Ascending aorta (tissue), 2 donors: ENCODE results near the gene FOXP1. TPM values are rescaled to one million over a fixed set of nuclear protein-coding genes. Genes with fewer than 3 reads are reported as not detected.

ENCODE experiments used
- DNase-seq, 2 donors: peaks; one replicate each; pipeline ENCODE4 v3.0.0-alpha.2; 2019; ENCODE audit warnings: low spot score in 2 of 2
- H3K27ac ChIP-seq, 2 donors: fragments of 200-600 bp; sonication (generic); one replicate each; pipeline ENCODE4 v1.5.1; 2016 to 2017; ENCODE audit warnings: mild to moderate bottlenecking in 1 of 2
- H3K27me3 ChIP-seq: fragments of 200-600 bp; sonication (generic); one replicate; pipeline ENCODE4 v1.5.1; 2017
- H3K36me3 ChIP-seq, 2 donors: fragments of 200-600 bp; sonication (generic); one replicate each; pipeline ENCODE4 v1.5.1; 2016
- H3K4me1 ChIP-seq, 2 donors: fragments of 200-600 bp; sonication (generic); one replicate each; pipeline ENCODE4 v1.5.1; 2016 to 2017; ENCODE audit warnings: mild to moderate bottlenecking in 1 of 2
- H3K4me3 ChIP-seq, 2 donors: fragments of 200-600 bp; sonication (generic); one replicate each; pipeline ENCODE4 v1.5.1; 2016 to 2017; ENCODE audit warnings: mild to moderate bottlenecking in 1 of 2
- H3K9me3 ChIP-seq, 2 donors: fragments of 200-600 bp; sonication (generic); one replicate each; pipeline ENCODE4 v1.5.1; 2016
- intact Hi-C: fragments of 100-400 bp; cut with DNase I; formaldehyde crosslinking; loops from one replicate; pipeline ENCODE4 v1.15.1; 2023
- total RNA-seq: library from RNA; depleted of rRNA; stranded (reverse); fragments of >200 nt; gene quantifications from one replicate; pipeline ENCODE4 v1.1.0, GENCODE V29; 2016
- TF ChIP-seq, protein P1 (sequence below), 3 experiments: fragments of 200-600 bp in 2 of 3; fragments of 450-650 bp in 1 of 3; sonication (generic) in 2 of 3; IDR thresholded peaks; one replicate each; pipeline ENCODE4 v1.5.1; 2016 to 2019; ENCODE audit warnings: antibody characterized with exemption in 3 of 3, mild to moderate bottlenecking in 1 of 3, moderate library complexity in 1 of 3

The FOXP1 gene
- total RNA-seq, 1 donor from 2014 or later, result 171 TPM

DNA sequence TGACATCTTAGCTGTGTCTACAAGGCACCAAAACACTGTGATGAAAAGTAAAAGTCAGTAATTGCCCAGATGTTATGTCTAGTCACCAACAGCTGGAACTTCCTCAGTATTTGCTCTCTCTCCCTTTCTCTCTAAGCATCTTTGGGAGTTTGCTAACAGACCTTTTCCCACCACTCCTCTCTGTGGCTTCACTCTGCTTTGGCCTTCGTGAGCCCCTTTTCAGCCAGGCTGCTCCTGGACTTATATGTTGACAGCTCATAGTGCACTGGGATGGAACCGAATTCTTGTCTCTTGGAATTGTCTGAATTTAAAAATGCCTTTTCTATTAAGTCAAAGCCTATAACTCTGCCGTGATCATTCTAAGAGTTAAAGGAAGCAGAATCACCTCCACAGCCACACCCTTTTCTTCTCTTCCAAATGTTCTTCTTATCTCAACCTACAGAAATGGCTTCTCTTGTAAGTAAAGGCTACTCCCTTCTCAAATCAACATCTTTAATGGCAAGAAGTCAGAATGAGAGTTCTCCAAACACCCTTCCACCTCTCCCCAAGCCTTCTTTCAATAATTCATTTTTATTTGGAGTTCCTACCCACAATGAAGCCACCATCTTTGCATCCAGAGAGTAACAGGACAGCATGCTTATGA, 17.2 kb upstream of the FOXP1 start:
- Histone ChIP-seq H3K27me3 (no peaks in the 10 kb centered on the region), H3K4me3 (no peak overlapping the region), H3K9me3 (peaks cover 0 to under 1% of the 10 kb centered on the region in 2 donors), H3K4me1 (peaks cover 0 to 2% of the 10 kb centered on the region in 2 donors), H3K36me3 (no peaks in the 10 kb centered on the region), H3K27ac (no peak overlapping the region)
- TF ChIP-seq, protein P1, sequence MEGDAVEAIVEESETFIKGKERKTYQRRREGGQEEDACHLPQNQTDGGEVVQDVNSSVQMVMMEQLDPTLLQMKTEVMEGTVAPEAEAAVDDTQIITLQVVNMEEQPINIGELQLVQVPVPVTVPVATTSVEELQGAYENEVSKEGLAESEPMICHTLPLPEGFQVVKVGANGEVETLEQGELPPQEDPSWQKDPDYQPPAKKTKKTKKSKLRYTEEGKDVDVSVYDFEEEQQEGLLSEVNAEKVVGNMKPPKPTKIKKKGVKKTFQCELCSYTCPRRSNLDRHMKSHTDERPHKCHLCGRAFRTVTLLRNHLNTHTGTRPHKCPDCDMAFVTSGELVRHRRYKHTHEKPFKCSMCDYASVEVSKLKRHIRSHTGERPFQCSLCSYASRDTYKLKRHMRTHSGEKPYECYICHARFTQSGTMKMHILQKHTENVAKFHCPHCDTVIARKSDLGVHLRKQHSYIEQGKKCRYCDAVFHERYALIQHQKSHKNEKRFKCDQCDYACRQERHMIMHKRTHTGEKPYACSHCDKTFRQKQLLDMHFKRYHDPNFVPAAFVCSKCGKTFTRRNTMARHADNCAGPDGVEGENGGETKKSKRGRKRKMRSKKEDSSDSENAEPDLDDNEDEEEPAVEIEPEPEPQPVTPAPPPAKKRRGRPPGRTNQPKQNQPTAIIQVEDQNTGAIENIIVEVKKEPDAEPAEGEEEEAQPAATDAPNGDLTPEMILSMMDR (IDR thresholded peaks at IDR 0.05), result no peak
- no peak for DNase-seq
- intact Hi-C loops, result loop anchor here (2.0 kb wide), 1 partner anchor 44 kb away; no protein-coding TSS in a partner anchor

DNA sequence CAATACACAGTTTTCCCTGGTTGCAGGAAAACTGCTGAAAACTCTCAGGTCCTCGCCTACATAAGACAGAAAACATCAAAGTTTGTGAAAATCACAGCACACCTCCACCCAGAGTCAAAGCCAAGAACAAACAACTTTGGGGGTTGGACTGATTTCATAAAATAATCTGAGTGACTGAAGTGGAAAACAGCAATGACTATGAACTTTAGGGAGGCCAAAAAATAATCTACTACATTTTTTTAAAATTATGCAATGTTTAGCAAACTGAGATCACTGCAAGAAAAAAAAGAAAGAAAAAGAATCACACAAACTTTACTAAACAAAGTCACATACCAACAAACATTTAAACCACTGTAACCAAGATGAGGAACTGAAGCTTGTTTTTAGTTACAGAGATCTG, 15.9 kb upstream of the FOXP1 start:
- TF ChIP-seq, protein P1 (IDR thresholded peaks at IDR 0.05), result no peak
- Histone ChIP-seq H3K36me3 (no peaks in the 10 kb centered on the region), H3K4me1 (peaks cover 0 to 2% of the 10 kb centered on the region in 2 donors), H3K9me3 (no peaks in the 10 kb centered on the region), H3K27ac (no peak overlapping the region), H3K4me3 (no peak overlapping the region), H3K27me3 (no peaks in the 10 kb centered on the region)
- intact Hi-C loops, result no loop called here
- DNase-seq, result no peak

DNA sequence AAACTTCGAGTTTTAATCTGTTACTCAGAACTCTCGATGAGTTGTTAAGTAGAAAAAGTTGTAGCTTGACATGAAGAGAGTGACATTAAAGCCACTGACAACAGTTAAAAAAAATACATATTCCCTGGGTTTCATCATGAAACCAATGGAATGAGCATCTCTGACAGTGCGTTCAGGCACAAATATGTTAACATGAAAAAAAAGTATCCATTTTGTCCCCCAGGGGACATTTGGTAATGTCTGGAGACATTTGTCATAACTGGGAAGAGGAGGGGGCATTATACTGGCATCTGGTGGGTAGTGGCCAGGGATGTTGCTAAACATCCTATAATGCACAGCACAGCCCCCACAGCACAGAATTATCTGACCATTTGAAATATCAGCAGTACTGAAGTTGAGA, 14.8 kb upstream of the FOXP1 start:
- TF ChIP-seq, protein P1 (IDR thresholded peaks at IDR 0.05), result no peak
- Histone ChIP-seq H3K27me3 (no peaks in the 10 kb centered on the region), H3K36me3 (no peaks in the 10 kb centered on the region), H3K4me1 (peaks cover 0 to 2% of the 10 kb centered on the region in 2 donors), H3K27ac (no peak overlapping the region), H3K9me3 (no peaks in the 10 kb centered on the region), H3K4me3 (no peak overlapping the region)
- intact Hi-C loops, result no loop called here
- no peak for DNase-seq

DNA sequence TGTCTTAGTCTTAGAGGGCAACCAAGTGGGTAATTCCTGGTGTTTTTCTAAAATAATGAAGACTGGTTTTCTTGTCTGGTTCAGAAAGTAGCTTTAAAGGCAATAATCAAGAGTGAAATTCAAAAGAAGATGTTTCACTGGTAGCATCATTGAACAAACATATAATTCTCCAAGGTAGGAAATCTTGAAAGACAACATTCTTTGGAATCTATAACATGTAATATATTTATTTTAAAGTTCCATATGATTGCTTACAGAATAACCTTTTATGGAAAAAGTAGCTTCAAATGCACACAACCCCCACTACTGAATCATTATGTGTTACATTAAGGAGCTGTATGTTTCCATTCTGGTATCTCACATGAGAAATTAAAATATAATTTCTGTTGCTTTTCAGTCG, 13.8 kb upstream of the FOXP1 start:
- intact Hi-C loops, result no loop called here
- Histone ChIP-seq H3K27me3 (no peaks in the 10 kb centered on the region), H3K27ac (no peak overlapping the region), H3K4me1 (peaks cover 0 to 2% of the 10 kb centered on the region in 2 donors), H3K4me3 (no peak overlapping the region), H3K9me3 (no peaks in the 10 kb centered on the region), H3K36me3 (no peaks in the 10 kb centered on the region)
- no peak for DNase-seq
- TF ChIP-seq, protein P1 (IDR thresholded peaks at IDR 0.05), result no peak

- Histone ChIP-seq H3K4me1 (no peaks in the 10 kb centered on the region), H3K27ac (no peak overlapping the region), H3K27me3 (no peaks in the 10 kb centered on the region), H3K36me3 (no peaks in the 10 kb centered on the region), H3K4me3 (no peak overlapping the region), H3K9me3 (no peaks in the 10 kb centered on the region)
- intact Hi-C loops, result no loop called here
- DNase-seq, result no peak
- TF ChIP-seq, protein P1 (IDR thresholded peaks at IDR 0.05), result no peak
Measured at GRCh38 chr3:71593106-71593505, 9.6 kb upstream of the FOXP1 start.
